Small intestine (tissue), 4 donors: ENCODE results near the gene WDR72. TPM values are rescaled to one million over a fixed set of nuclear protein-coding genes. Genes with fewer than 3 reads are reported as not detected.

ENCODE experiments used
- polyA plus RNA-seq, 4 donors: library from polyadenylated mRNA; stranded (reverse) in 3 of 4; unstranded in 1 of 4; fragments of 200-250 nt in 3 of 4; fragments of 120-200 nt in 1 of 4; gene quantifications; one replicate each; pipeline versions ENCODE4 v1.2.1 to v1.2.3, GENCODE V29; 2013
- donor health status: healthy with polysubstance abuse.
- donor health status: Bipolar disorder and iron deficiency.
- donor health status: healthy.

WDR72 gene
- polyA plus RNA-seq, 4 donors: 0.12 to 1.6 (median 0.63) TPM

Other genes with a start within 250 kb of the WDR72 start
- under 1 TPM in 2 of 4 donors, not detected in 2; under 0.01 to 0.75 TPM for gene UNC13C, start 218.8 kb upstream of the WDR72 start, polyA plus RNA-seq